Astrocyte (in vitro differentiated cells and primary cell): ENCODE results near the gene THEM5. TPM values are rescaled to one million over a fixed set of nuclear protein-coding genes. Genes with fewer than 3 reads are reported as not detected.

Experiments used
- DNase-seq: peaks from one replicate; pipeline ENCODE4 v3.0.0-alpha.2; 2010; ENCODE audit warnings: low read depth
- FAIRE-seq: peaks from 2 replicates; lab custom pipeline; 2011; peaks lifted over from hg19 to GRCh38; lab: Jason Lieb, UNC
- H2AFZ ChIP-seq: 2 replicates; pipeline ENCODE4 v1.6.0; 2012; ENCODE audit warnings: low read depth, low read length, inconsistent platforms
- H3K27ac ChIP-seq: 2 replicates; pipeline ENCODE4 v1.5.1; 2011; ENCODE audit warnings: low read depth, low read length, inconsistent platforms
- H3K27me3 ChIP-seq: 2 replicates; pipeline ENCODE4 v1.6.0; 2011; ENCODE audit warnings: low read length, inconsistent platforms; ENCODE audit not compliant: insufficient read depth
- H3K36me3 ChIP-seq: 2 replicates; pipeline ENCODE4 v1.5.1; 2011; ENCODE audit warnings: low read length, inconsistent platforms; ENCODE audit not compliant: insufficient read depth
- H3K4me1 ChIP-seq: 2 replicates; pipeline ENCODE4 v1.5.1; 2011; ENCODE audit warnings: low read length, inconsistent platforms; ENCODE audit not compliant: insufficient read depth
- H3K4me2 ChIP-seq: 2 replicates; pipeline ENCODE4 v1.6.0; 2012; ENCODE audit warnings: low read length, inconsistent platforms
- H3K4me3 ChIP-seq: 2 replicates; pipeline ENCODE4 v1.5.1; 2011; ENCODE audit warnings: low read depth, mild to moderate bottlenecking, low read length, inconsistent platforms; ENCODE audit not compliant: insufficient read depth
- H3K79me2 ChIP-seq: 2 replicates; pipeline ENCODE4 v1.6.0; 2012; ENCODE audit warnings: mild to moderate bottlenecking, low read length, inconsistent platforms; ENCODE audit not compliant: insufficient read depth
- H3K9ac ChIP-seq: 2 replicates; pipeline ENCODE4 v1.6.0; 2012; ENCODE audit warnings: mild to moderate bottlenecking, low read length, inconsistent platforms
- H3K9me3 ChIP-seq: 2 replicates; pipeline ENCODE4 v1.5.1; 2012; ENCODE audit warnings: low read depth, mild to moderate bottlenecking, low read length, inconsistent platforms; ENCODE audit not compliant: insufficient read depth
- H4K20me1 ChIP-seq: 2 replicates; pipeline ENCODE4 v1.6.0; 2012; ENCODE audit warnings: low read length, inconsistent platforms; ENCODE audit not compliant: insufficient read depth
- H3K27ac Mint-ChIP-seq: one replicate; pipeline ENCODE4 v1.8.0; 2021; ENCODE audit warnings: mild to moderate bottlenecking, mixed read lengths; ENCODE audit not compliant: unreplicated experiment
- H3K27me3 Mint-ChIP-seq: one replicate; pipeline ENCODE4 v1.8.0; 2021; ENCODE audit warnings: low read depth, mixed read lengths; ENCODE audit not compliant: unreplicated experiment
- H3K36me3 Mint-ChIP-seq: one replicate; pipeline ENCODE4 v1.8.0; 2021; ENCODE audit warnings: low read depth, mixed read lengths; ENCODE audit not compliant: unreplicated experiment
- H3K4me1 Mint-ChIP-seq: one replicate; pipeline ENCODE4 v1.8.0; 2021; ENCODE audit warnings: low read depth, mixed read lengths; ENCODE audit not compliant: unreplicated experiment
- H3K4me3 Mint-ChIP-seq: one replicate; pipeline ENCODE4 v1.8.0; 2021; ENCODE audit warnings: mild to moderate bottlenecking, moderate library complexity, mixed read lengths; ENCODE audit not compliant: unreplicated experiment
- H3K9me3 Mint-ChIP-seq: one replicate; pipeline ENCODE4 v1.8.0; 2021; ENCODE audit warnings: mild to moderate bottlenecking, mixed read lengths; ENCODE audit not compliant: unreplicated experiment
- EZH2 ChIP-seq: IDR thresholded peaks from 2 replicates; pipeline ENCODE4 v1.6.1; 2012; ENCODE audit warnings: mild to moderate bottlenecking, low read length, inconsistent platforms; ENCODE audit not compliant: insufficient read depth
- total RNA-seq: library from RNA; stranded (reverse); gene quantifications from 2 replicates; pipeline ENCODE4 v1.2.1, GENCODE V29; 2021
- TF ChIP-seq, protein P1 (sequence below): IDR thresholded peaks from 2 replicates; pipeline ENCODE4 v1.5.1; 2011; ENCODE audit warnings: low read depth, mild to moderate bottlenecking, inconsistent platforms, low read length, moderate library complexity; ENCODE audit not compliant: insufficient read depth

Gene THEM5
- total RNA-seq, 1 donor from 2014 or later = not detected

DNA sequence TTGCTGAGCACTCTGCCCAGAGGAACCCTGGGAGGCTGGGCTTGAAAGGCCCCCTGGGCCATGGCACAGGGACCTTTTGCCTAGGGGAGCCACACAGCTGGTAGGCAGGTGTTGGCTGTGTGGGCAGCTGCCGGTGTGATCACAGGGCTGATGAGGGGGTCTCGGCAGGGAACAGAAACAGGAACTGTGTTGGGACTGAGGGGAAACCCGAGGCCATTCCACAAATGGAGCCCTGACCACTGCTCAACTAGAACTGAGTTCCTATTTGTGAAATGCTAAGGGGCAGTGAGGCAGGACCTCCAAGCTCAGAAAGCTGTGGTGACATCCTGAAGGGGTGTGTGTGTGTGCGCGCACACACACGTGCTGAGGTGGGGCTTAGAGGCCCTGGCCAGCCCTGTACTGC, 6.4 kb upstream of the THEM5 start:
- TF ChIP-seq, protein P1, sequence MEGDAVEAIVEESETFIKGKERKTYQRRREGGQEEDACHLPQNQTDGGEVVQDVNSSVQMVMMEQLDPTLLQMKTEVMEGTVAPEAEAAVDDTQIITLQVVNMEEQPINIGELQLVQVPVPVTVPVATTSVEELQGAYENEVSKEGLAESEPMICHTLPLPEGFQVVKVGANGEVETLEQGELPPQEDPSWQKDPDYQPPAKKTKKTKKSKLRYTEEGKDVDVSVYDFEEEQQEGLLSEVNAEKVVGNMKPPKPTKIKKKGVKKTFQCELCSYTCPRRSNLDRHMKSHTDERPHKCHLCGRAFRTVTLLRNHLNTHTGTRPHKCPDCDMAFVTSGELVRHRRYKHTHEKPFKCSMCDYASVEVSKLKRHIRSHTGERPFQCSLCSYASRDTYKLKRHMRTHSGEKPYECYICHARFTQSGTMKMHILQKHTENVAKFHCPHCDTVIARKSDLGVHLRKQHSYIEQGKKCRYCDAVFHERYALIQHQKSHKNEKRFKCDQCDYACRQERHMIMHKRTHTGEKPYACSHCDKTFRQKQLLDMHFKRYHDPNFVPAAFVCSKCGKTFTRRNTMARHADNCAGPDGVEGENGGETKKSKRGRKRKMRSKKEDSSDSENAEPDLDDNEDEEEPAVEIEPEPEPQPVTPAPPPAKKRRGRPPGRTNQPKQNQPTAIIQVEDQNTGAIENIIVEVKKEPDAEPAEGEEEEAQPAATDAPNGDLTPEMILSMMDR = no peak
- TF ChIP-seq EZH2 = no peak
- Mint-ChIP-seq H3K27ac (no peak overlapping the region), H3K36me3 (no peaks in the 10 kb centered on the region), H3K9me3 (peaks cover 2% of the 10 kb centered on the region), H3K27me3 (peaks cover 21% of the 10 kb centered on the region), H3K4me1 (peaks cover 23% of the 10 kb centered on the region), H3K4me3 (no peak overlapping the region)
- Histone ChIP-seq H3K4me3 (no peak overlapping the region), H3K4me2 (no peak overlapping the region), H3K9me3 (no peaks in the 10 kb centered on the region), H3K27ac (no peak overlapping the region), H3K4me1 (no peaks in the 10 kb centered on the region), H2AFZ (no peak overlapping the region), H3K27me3 (peaks cover 3% of the 10 kb centered on the region), H3K36me3 (no peaks in the 10 kb centered on the region), H3K9ac (no peak overlapping the region), H4K20me1 (no peaks in the 10 kb centered on the region), H3K79me2 (no peaks in the 10 kb centered on the region)
- DNase-seq = no peak
- no peak for FAIRE-seq

DNA sequence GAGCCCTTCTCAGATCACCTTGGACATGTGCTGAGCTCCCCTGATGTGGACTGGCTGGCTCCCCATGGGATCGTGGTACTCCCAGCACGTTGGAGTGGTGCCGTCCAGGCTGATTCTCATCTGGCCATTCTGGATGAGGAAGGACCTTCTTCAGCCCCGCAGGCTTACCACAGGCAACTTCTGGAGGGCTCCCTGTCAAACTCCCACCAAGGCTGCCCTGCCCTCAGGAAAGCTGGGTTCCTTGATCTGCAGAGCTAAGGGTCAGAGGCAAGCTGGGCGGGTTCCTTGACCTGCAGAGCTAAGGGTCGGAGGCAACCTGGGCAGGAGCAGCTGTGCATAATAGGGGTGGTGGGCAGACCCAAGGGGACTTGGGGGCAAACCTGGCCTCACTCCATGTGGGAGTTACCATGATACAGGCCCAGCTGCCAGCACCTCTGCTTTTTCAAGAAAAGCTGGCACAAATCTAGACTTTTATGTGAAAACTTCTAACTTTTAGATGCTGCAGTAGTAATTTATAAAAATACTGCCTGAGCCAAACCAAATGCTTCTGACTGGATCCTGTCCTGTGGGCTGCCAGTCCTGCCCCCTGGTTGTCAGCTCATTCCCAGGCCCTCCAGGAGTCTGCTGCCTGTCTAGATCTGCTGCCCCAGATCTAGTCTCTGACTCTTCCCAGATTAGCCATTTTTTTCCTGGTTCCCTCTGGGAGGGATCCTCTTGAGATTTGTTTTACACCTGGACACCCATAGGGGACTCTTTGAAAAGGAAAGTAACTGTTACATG, 5.6 kb upstream of the THEM5 start:
- H3K9ac ChIP-seq = no peak overlapping the region
- Mint-ChIP-seq H3K4me3 (no peak overlapping the region), H3K27ac (no peak overlapping the region), H3K4me1 (peaks cover 23% of the 10 kb centered on the region), H3K27me3 (peaks cover 21% of the 10 kb centered on the region), H3K9me3 (peaks cover 2% of the 10 kb centered on the region), H3K36me3 (no peaks in the 10 kb centered on the region)
- FAIRE-seq = no peak
- no peak overlapping the region for H2AFZ ChIP-seq
- no peaks in the 10 kb centered on the region for H3K4me1 ChIP-seq
- no peak for DNase-seq
- no peaks in the 10 kb centered on the region for H3K9me3 ChIP-seq
- no peaks in the 10 kb centered on the region for H4K20me1 ChIP-seq
- peaks cover 3% of the 10 kb centered on the region for H3K27me3 ChIP-seq
- no peak overlapping the region for H3K4me2 ChIP-seq
- TF ChIP-seq, protein P1 = no peak
- no peak for TF ChIP-seq EZH2
- H3K4me3 ChIP-seq = no peak overlapping the region
- no peaks in the 10 kb centered on the region for H3K79me2 ChIP-seq
- no peak overlapping the region for H3K27ac ChIP-seq
- no peaks in the 10 kb centered on the region for H3K36me3 ChIP-seq
